ENCODE results near the gene GPS1. TPM values are rescaled to one million over a fixed set of nuclear protein-coding genes. Genes with fewer than 3 reads are reported as not detected.

The GPS1 gene
- total RNA-seq, 3 donors from 2014 or later (not counting 1 experiment from before 2014, with no cell fraction given): 78.9 to 87.6 (median 85.3) TPM

- 79% methylated on average over 8 of the region's 8 CpGs for WGBS (ENCODE audit: insufficient coverage)
- intact Hi-C loops (cut with micrococcal nuclease): loop anchor here (10.0 kb wide), 1 partner anchor 222 kb away; the partner anchor contains the start of gene ARHGDIA
- Mint-ChIP-seq H3K9me3 (no peaks in the 10 kb centered on the region), H3K27me3 (ENCODE audit: low read depth in 2 of 2) (no peaks in the 10 kb centered on the region), H3K36me3 (no peaks in the 10 kb centered on the region), H3K4me3 (peak overlapping the region; percentile 63), H3K4me1 (peaks cover 0 to 4% of the 10 kb centered on the region in 2 donors), H3K27ac (no peak overlapping the region)
- Histone ChIP-seq H3K9me3 (ENCODE audit: control insufficient read depth, insufficient read depth, low read length) (no peaks in the 10 kb centered on the region), H3K4me3 (ENCODE audit: low read length) (peak overlapping the region; percentile 32), H3K27me3 (ENCODE audit: control insufficient read depth, insufficient read depth, low read length) (no peaks in the 10 kb centered on the region), H3K27ac (ENCODE audit: low read length) (no peak overlapping the region), H3K36me3 (ENCODE audit: control insufficient read depth, insufficient read depth, low read length) (peaks cover 31% of the 10 kb centered on the region), H3K4me1 (ENCODE audit: control insufficient read depth, insufficient read depth, low read length) (peaks cover 23% of the 10 kb centered on the region)
- no peak for ATAC-seq
- DNase-seq: no peak
- TF ChIP-seq CTCF (IDR thresholded peaks at IDR 0.05): no peak
These were observed 45.0 kb downstream of the GPS1 start for GRCh38 chr17:82096709-82097183.

GRCh38 chr17:82097184-82097918 is 45.7 kb downstream of the GPS1 start:
- Histone ChIP-seq H3K9me3 (ENCODE audit: control insufficient read depth, insufficient read depth, low read length) (no peaks in the 10 kb centered on the region), H3K27ac (ENCODE audit: low read length) (peak overlapping the region; percentile 66), H3K4me3 (ENCODE audit: low read length) (peak overlapping the region; percentile 42), H3K27me3 (ENCODE audit: control insufficient read depth, insufficient read depth, low read length) (no peaks in the 10 kb centered on the region), H3K36me3 (ENCODE audit: control insufficient read depth, insufficient read depth, low read length) (peaks cover 26% of the 10 kb centered on the region), H3K4me1 (ENCODE audit: control insufficient read depth, insufficient read depth, low read length) (peaks cover 23% of the 10 kb centered on the region)
- no peak for TF ChIP-seq CTCF (IDR thresholded peaks at IDR 0.05)
- DNase-seq: peak in 1 of 2 donors; percentile 39
- H3K36me3 Mint-ChIP-seq: no peaks in the 10 kb centered on the region
- H3K27ac Mint-ChIP-seq: peak overlapping the region in 1 of 2 donors; percentile 72
- no peaks in the 10 kb centered on the region for H3K27me3 Mint-ChIP-seq (ENCODE audit: low read depth in 2 of 2)
- peak overlapping the region; percentile 83 for H3K4me3 Mint-ChIP-seq
- peaks cover 0 to 4% of the 10 kb centered on the region in 2 donors for H3K4me1 Mint-ChIP-seq
- WGBS (ENCODE audit: insufficient coverage): 2% methylated on average over 77 of the region's 77 CpGs
- no peaks in the 10 kb centered on the region for H3K9me3 Mint-ChIP-seq
- no peak for ATAC-seq
- intact Hi-C loops (cut with micrococcal nuclease): loop anchor here (10.0 kb wide), 1 partner anchor 223 kb away; the partner anchor contains the start of gene ARHGDIA

GRCh38 chr17:82097919-82098168 is 46.1 kb downstream of the GPS1 start:
- intact Hi-C loops (cut with micrococcal nuclease): loop anchor here (2.0 to 10.0 kb wide), 2 partner anchors 75 to 223 kb away; partner anchors contain the start of genes ARHGDIA, CENPX and LRRC45
- H3K27ac Mint-ChIP-seq: peak overlapping the region in 1 of 2 donors; percentile 72
- peak overlapping the region; percentile 83 for H3K4me3 Mint-ChIP-seq
- no peaks in the 10 kb centered on the region for H3K36me3 Mint-ChIP-seq
- Histone ChIP-seq H3K4me1 (ENCODE audit: control insufficient read depth, insufficient read depth, low read length) (peaks cover 23% of the 10 kb centered on the region), H3K27me3 (ENCODE audit: control insufficient read depth, insufficient read depth, low read length) (no peaks in the 10 kb centered on the region), H3K4me3 (ENCODE audit: low read length) (peak overlapping the region; percentile 42), H3K9me3 (ENCODE audit: control insufficient read depth, insufficient read depth, low read length) (no peaks in the 10 kb centered on the region), H3K27ac (ENCODE audit: low read length) (peak overlapping the region; percentile 66), H3K36me3 (ENCODE audit: control insufficient read depth, insufficient read depth, low read length) (peaks cover 24% of the 10 kb centered on the region)
- peak in 1 of 3 donors; percentile 1 for ATAC-seq
- no peak for DNase-seq
- under 1% methylated on average over 36 of the region's 36 CpGs for WGBS (ENCODE audit: insufficient coverage)
- no peaks in the 10 kb centered on the region for H3K9me3 Mint-ChIP-seq
- no peak for TF ChIP-seq CTCF (IDR thresholded peaks at IDR 0.05)
- peaks cover 0 to 4% of the 10 kb centered on the region in 2 donors for H3K4me1 Mint-ChIP-seq
- no peaks in the 10 kb centered on the region for H3K27me3 Mint-ChIP-seq (ENCODE audit: low read depth in 2 of 2)
